Esophagus muscularis mucosa (tissue), 3 donors: ENCODE data around the gene XRN2.

Experiments
- CTCF ChIP-seq, 3 experiments: fragments of 200-600 bp in 2 of 3; fragments of 450-650 bp in 1 of 3; sonication (generic) in 2 of 3; IDR thresholded peaks; one replicate each; pipeline ENCODE4 v1.5.1; 2017 to 2019; ENCODE audit warnings: antibody characterized with exemption in 3 of 3, mild to moderate bottlenecking in 2 of 3, moderate library complexity in 1 of 3
- POLR2AphosphoS5 ChIP-seq, 2 donors: sonication (generic); formaldehyde crosslinking; IDR thresholded peaks; one replicate each; pipeline ENCODE4 v1.6.1; 2017; ENCODE audit warnings: antibody characterized with exemption in 2 of 2

DNA sequence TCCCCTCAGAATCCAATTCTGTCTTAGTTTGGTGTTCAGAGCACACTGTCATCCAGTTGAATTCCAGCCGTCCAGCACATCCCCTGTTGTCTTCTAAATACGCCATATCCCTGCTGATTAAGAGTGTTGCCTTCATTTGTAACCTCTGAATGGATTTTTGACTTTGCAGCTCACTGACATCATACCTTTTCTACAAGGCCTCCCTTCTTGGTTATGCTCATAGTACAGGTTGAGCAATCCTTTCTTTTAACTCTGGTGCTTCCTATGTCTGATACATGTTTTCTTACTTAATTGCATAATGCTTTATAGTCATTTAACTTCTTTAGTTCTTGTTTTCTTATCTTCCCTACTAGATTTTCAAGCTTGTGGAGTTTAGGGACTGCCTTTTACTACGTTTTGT is 36.4 kb downstream of the XRN2 start:
- TF ChIP-seq CTCF (IDR thresholded peaks at IDR 0.05) (no peak), POLR2AphosphoS5 (IDR thresholded peaks at IDR 0.05) (no peak)
